ACC112 (cell line): ENCODE data around the gene LAMTOR3.
A peak's percentile ranks its signal among the peaks of the same experiment; 100 is the strongest.

ENCODE experiments used
- H2AFZ ChIP-seq: fragments of 200-600 bp; sonication (generic); one replicate; pipeline ENCODE4 v1.6.0; 2017; ENCODE audit warnings: antibody characterized with exemption, low read length; ENCODE audit not compliant: unreplicated experiment
- H3K27ac ChIP-seq: fragments of 200-600 bp; sonication (generic); 2 replicates; pipeline ENCODE4 v1.5.1; 2014; ENCODE audit warnings: low read depth, mild to moderate bottlenecking, antibody characterized with exemption, low read length, moderate library complexity
- H3K27me3 ChIP-seq: fragments of 200-600 bp; sonication (generic); 2 replicates; pipeline ENCODE4 v1.6.1; 2014; ENCODE audit warnings: mild to moderate bottlenecking, antibody characterized with exemption, low read length, moderate library complexity, mixed read lengths; ENCODE audit not compliant: insufficient read depth
- H3K36me3 ChIP-seq: fragments of 200-600 bp; sonication (generic); 2 replicates; pipeline ENCODE4 v1.6.1; 2016; ENCODE audit warnings: mild to moderate bottlenecking, antibody characterized with exemption, low read length, moderate library complexity, mixed read lengths; ENCODE audit not compliant: insufficient read depth
- H3K4me1 ChIP-seq: fragments of 200-600 bp; sonication (generic); one replicate; pipeline ENCODE4 v1.6.1; 2016; ENCODE audit warnings: low read length, mixed read lengths; ENCODE audit not compliant: insufficient read depth, unreplicated experiment, control insufficient read depth
- H3K4me3 ChIP-seq: fragments of 200-600 bp; sonication (generic); 2 replicates; pipeline ENCODE4 v1.5.1; 2014; ENCODE audit warnings: mild to moderate bottlenecking, low read depth, low read length
- H3K79me2 ChIP-seq: fragments of 200-600 bp; sonication (generic); one replicate; pipeline ENCODE4 v1.6.0; 2016; ENCODE audit warnings: low read length; ENCODE audit not compliant: control insufficient read depth, unreplicated experiment, insufficient read depth

Gene LAMTOR3

GRCh38 chr4:99891351-99891750 lies 2.9 kb downstream of the LAMTOR3 start:
- peaks cover 56% of the 10 kb centered on the region for H3K79me2 ChIP-seq
- no peak overlapping the region for H3K27ac ChIP-seq
- 0 out of 2 replicates have a peak, but pooled peaks cover 8% of the 10 kb centered on the region for H3K36me3 ChIP-seq
- H3K4me1 ChIP-seq: peaks cover 31% of the 10 kb centered on the region
- no peaks in the 10 kb centered on the region for H3K27me3 ChIP-seq
- H2AFZ ChIP-seq: no peak overlapping the region
- no peak overlapping the region for H3K4me3 ChIP-seq

GRCh38 chr4:99887837-99888236 lies 6.4 kb downstream of the LAMTOR3 start:
- Histone ChIP-seq H3K4me1 (peaks cover 31% of the 10 kb centered on the region), H3K27ac (no peak overlapping the region), H3K79me2 (peaks cover 42% of the 10 kb centered on the region), H3K36me3 (peaks cover 12% of the 10 kb centered on the region), H3K27me3 (no peaks in the 10 kb centered on the region), H3K4me3 (no peak overlapping the region), H2AFZ (no peak overlapping the region)

- peaks cover 26% of the 10 kb centered on the region for H3K79me2 ChIP-seq
- peak overlapping the region; percentile 29 for H3K4me3 ChIP-seq
- H3K27ac ChIP-seq: peak overlapping the region; percentile 24; the same call in 1 of the 2 replicates
- H3K4me1 ChIP-seq: peaks cover 20% of the 10 kb centered on the region
- peaks cover 19% of the 10 kb centered on the region for H3K36me3 ChIP-seq
- H3K27me3 ChIP-seq: no peaks in the 10 kb centered on the region
- no peak overlapping the region for H2AFZ ChIP-seq
Observed at GRCh38 chr4:99886146-99886545, 8.1 kb downstream of the LAMTOR3 start.

- H3K27me3 ChIP-seq: no peaks in the 10 kb centered on the region
- 0 out of 2 replicates have a peak overlapping the region, but pooled peaks have one; percentile 29 for H3K4me3 ChIP-seq
- peak overlapping the region; percentile 24; the same call in 1 of the 2 replicates for H3K27ac ChIP-seq
- H3K79me2 ChIP-seq: peaks cover 21% of the 10 kb centered on the region
- no peak overlapping the region for H2AFZ ChIP-seq
- H3K36me3 ChIP-seq: peaks cover 22% of the 10 kb centered on the region
- H3K4me1 ChIP-seq: peaks cover 16% of the 10 kb centered on the region
Observed at GRCh38 chr4:99885687-99886086, 8.5 kb downstream of the LAMTOR3 start.

DNA sequence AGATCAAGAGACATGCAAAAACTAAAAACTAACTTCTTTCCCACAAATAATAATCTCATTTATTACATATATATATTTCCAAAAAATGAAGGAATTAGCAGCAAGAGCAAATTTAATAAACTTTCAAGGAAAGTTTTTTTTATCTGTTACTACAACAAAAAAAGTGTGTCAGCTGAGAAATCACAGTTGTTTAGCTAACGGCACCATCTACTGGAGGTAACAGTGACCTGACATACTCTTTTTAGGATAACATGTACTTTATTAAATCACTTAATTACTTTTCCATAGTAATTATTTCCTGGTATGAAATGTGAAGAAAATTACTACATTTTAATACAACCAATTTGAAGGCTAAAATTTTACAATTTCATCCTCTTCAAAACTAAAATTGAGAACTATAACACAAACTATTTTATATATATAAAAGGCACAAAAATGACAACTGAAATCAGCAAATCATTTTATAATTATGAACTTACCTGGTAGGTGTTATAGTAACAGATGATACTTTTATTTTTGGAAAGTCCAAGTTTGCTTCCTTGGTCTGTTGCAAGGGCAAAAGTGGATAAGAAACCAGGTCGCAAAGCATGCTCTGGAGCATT lies 9.1 kb downstream of the LAMTOR3 start:
- Histone ChIP-seq H2AFZ (no peak overlapping the region), H3K27ac (no peak overlapping the region), H3K4me1 (peaks cover 13% of the 10 kb centered on the region), H3K27me3 (no peaks in the 10 kb centered on the region), H3K36me3 (peaks cover 26% of the 10 kb centered on the region), H3K79me2 (peaks cover 16% of the 10 kb centered on the region), H3K4me3 (no peak overlapping the region)

GRCh38 chr4:99879458-99879857 lies 14.8 kb downstream of the LAMTOR3 start:
- no peak overlapping the region for H2AFZ ChIP-seq
- no peaks in the 10 kb centered on the region for H3K4me1 ChIP-seq
- H3K36me3 ChIP-seq: peaks cover 32% of the 10 kb centered on the region
- no peaks in the 10 kb centered on the region for H3K79me2 ChIP-seq
- no peak overlapping the region for H3K4me3 ChIP-seq
- H3K27me3 ChIP-seq: no peaks in the 10 kb centered on the region
- no peak overlapping the region for H3K27ac ChIP-seq

DNA sequence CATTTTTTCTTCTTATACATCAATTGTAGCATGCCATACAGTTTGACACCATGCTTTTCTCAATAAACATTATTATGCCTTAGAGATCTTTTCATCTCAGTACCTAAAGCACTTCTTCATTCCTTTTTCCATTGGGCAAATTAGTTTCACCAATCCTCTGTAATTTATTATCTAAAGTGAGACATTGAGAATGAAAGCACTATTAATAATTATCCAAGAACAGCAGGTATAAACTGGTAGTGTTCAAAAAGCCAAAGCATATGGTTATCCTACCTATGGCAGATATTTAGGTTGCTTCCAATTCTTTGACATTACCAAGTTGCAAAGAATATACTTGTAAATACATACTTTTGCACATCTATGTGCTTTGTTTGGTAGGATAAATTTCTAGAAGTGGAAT lies 15.6 kb downstream of the LAMTOR3 start:
- no peaks in the 10 kb centered on the region for H3K79me2 ChIP-seq
- no peak overlapping the region for H3K4me3 ChIP-seq
- no peak overlapping the region for H2AFZ ChIP-seq
- H3K27me3 ChIP-seq: no peaks in the 10 kb centered on the region
- no peak overlapping the region for H3K27ac ChIP-seq
- H3K36me3 ChIP-seq: peaks cover 28% of the 10 kb centered on the region
- no peaks in the 10 kb centered on the region for H3K4me1 ChIP-seq

DNA sequence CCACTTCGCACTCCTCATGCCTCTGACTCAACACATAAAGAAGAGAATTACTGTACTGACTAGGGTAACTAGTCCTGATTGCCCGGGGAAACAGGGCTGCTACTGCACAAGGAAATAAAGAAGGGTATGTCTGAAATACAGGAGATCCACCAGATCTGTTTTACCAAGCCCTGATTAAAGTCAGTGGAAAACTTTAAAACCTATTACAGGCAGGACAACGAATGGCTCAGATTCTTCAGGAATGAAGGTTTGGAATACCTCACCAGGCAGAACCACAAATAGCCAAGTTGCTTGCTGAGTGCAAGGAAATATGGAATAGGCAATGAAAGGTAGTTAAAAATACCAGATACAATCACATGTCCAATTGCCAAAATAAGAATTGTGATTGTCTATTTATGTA lies 17.3 kb downstream of the LAMTOR3 start:
- Histone ChIP-seq H3K27me3 (no peaks in the 10 kb centered on the region), H2AFZ (no peak overlapping the region), H3K79me2 (no peaks in the 10 kb centered on the region), H3K4me1 (no peaks in the 10 kb centered on the region), H3K36me3 (peaks cover 25% of the 10 kb centered on the region), H3K4me3 (no peak overlapping the region), H3K27ac (no peak overlapping the region)

GRCh38 chr4:99875071-99875470 lies 19.2 kb downstream of the LAMTOR3 start:
- Histone ChIP-seq H3K27me3 (no peaks in the 10 kb centered on the region), H3K27ac (no peak overlapping the region), H3K4me1 (no peaks in the 10 kb centered on the region), H3K36me3 (peaks cover 9% of the 10 kb centered on the region), H2AFZ (no peak overlapping the region), H3K4me3 (no peak overlapping the region), H3K79me2 (no peaks in the 10 kb centered on the region)

DNA sequence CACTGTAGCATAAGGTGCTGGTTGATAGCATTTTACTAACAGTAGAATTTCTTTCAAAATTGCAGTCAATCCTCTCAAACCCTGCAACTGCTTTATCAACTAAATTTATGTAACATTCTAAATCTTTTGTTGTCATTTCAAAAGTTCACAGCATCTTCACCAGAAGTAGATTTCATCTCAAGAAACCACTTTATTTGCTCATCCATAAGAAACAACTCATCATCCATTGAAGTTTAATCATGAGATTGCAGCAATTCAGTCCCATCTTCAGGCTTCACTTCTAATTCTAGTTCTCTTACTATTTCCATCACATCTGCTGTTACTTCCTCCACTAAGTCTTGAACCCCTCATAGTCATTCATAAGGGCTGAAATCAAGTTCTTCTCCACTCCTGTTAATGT lies 21.7 kb downstream of the LAMTOR3 start:
- no peaks in the 10 kb centered on the region for H3K79me2 ChIP-seq
- H3K27ac ChIP-seq: no peak overlapping the region
- H2AFZ ChIP-seq: no peak overlapping the region
- H3K27me3 ChIP-seq: no peaks in the 10 kb centered on the region
- no peaks in the 10 kb centered on the region for H3K36me3 ChIP-seq
- H3K4me1 ChIP-seq: no peaks in the 10 kb centered on the region
- H3K4me3 ChIP-seq: no peak overlapping the region

- H3K36me3 ChIP-seq: no peaks in the 10 kb centered on the region
- H3K79me2 ChIP-seq: no peaks in the 10 kb centered on the region
- H3K27ac ChIP-seq: no peak overlapping the region
- H3K27me3 ChIP-seq: no peaks in the 10 kb centered on the region
- peak overlapping the region; percentile 16 for H2AFZ ChIP-seq
- H3K4me1 ChIP-seq: peaks cover 8% of the 10 kb centered on the region
- no peak overlapping the region for H3K4me3 ChIP-seq
Observed at GRCh38 chr4:99868126-99868596, 26.1 kb downstream of the LAMTOR3 start.
